Duodenal mucosa (tissue), 2 donors: Measurements from ENCODE around the gene EMD.

Experiments used
- H3K27ac ChIP-seq: one replicate; pipeline ENCODE4 v1.7.0; 2013; ENCODE audit warnings: low read depth, low read length
- H3K27me3 ChIP-seq, 2 donors: one replicate each; pipeline ENCODE4 v1.7.0; 2013; ENCODE audit warnings: low read length in 2 of 2, control low read depth in 1 of 2; ENCODE audit not compliant: insufficient read depth in 2 of 2, control insufficient read depth in 1 of 2
- H3K36me3 ChIP-seq, 2 donors: one replicate each; pipeline ENCODE4 v1.7.0; 2013; ENCODE audit warnings: low read length in 2 of 2, control low read depth in 1 of 2; ENCODE audit not compliant: insufficient read depth in 2 of 2, control insufficient read depth in 1 of 2
- H3K4me1 ChIP-seq, 2 donors: one replicate each; pipeline ENCODE4 v1.7.0; 2013; ENCODE audit warnings: low read length in 2 of 2, control low read depth in 1 of 2; ENCODE audit not compliant: insufficient read depth in 2 of 2, control insufficient read depth in 1 of 2
- H3K4me3 ChIP-seq, 2 donors: one replicate each; pipeline ENCODE4 v1.7.0; 2013; ENCODE audit warnings: low read length in 2 of 2, low read depth in 1 of 2
- H3K9ac ChIP-seq, 2 donors: one replicate each; pipeline ENCODE4 v1.7.0; 2013; ENCODE audit warnings: low read length in 2 of 2, low read depth in 1 of 2
- H3K9me3 ChIP-seq, 2 donors: one replicate each; pipeline ENCODE4 v1.7.0; 2013; ENCODE audit warnings: low read length in 2 of 2, control low read depth in 1 of 2; ENCODE audit not compliant: control insufficient read depth in 1 of 2

The EMD gene

DNA sequence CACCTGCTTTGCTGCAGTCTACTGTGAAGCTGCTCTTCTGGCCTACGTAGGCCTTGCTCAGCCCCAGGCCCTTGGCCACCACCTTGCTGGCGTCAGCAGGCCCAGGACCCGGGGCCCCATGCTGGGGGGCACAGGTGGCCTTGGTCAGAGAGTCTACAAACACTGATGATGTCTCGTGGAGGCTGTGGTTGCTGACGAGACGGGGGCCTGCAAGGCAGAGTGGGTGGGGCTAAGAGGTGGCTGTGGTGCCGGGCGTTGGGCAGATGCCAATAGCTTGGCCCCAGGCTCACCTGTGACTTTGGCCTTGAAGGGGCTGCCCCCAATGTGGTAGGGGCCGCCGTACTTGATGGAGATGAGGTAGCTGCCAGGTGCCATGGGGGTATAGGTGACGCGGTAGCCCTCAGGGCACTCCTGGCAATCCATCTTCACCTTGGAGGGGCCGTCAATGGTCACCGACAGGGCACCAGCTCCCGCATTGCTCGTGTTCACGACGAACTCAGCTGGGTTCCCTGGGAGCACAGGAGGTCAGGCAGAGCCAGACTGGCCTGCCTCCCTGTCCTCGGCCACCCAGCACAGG is 29.6 kb upstream of the EMD start:
- H3K9ac ChIP-seq: no peak overlapping the region
- no peaks in the 10 kb centered on the region for H3K27me3 ChIP-seq
- peaks cover 19 to 23% of the 10 kb centered on the region in 2 donors for H3K4me1 ChIP-seq
- no peak overlapping the region for H3K4me3 ChIP-seq
- H3K9me3 ChIP-seq: no peaks in the 10 kb centered on the region
- no peak overlapping the region for H3K27ac ChIP-seq
- H3K36me3 ChIP-seq: peaks cover 5 to 26% of the 10 kb centered on the region in 2 donors

DNA sequence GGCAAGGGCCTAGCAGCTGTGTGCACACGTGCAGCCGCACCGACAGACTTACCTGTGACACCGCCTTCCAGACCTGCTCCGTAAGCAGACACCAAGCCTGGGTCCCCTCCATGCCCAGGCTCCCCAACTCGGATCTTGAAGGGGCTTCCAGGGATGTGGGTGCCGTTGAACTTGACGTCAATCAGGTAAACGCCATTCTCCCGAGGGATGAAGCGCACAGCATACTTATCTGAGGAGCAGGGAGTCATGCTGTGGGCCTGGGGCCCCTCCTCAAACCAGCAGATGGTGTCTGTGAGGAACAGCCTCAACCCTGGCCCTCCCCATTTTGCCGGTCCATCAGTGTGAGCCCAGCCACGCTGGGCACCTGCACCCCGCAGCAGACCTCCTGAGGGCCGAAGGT is 29.1 kb upstream of the EMD start:
- H3K9ac ChIP-seq: peak overlapping the region in 1 of 2 donors; percentile 54
- no peaks in the 10 kb centered on the region for H3K27me3 ChIP-seq
- peaks cover 5 to 26% of the 10 kb centered on the region in 2 donors for H3K36me3 ChIP-seq
- H3K9me3 ChIP-seq: no peaks in the 10 kb centered on the region
- H3K4me3 ChIP-seq: no peak overlapping the region
- H3K27ac ChIP-seq: no peak overlapping the region
- peaks cover 19 to 23% of the 10 kb centered on the region in 2 donors for H3K4me1 ChIP-seq

DNA sequence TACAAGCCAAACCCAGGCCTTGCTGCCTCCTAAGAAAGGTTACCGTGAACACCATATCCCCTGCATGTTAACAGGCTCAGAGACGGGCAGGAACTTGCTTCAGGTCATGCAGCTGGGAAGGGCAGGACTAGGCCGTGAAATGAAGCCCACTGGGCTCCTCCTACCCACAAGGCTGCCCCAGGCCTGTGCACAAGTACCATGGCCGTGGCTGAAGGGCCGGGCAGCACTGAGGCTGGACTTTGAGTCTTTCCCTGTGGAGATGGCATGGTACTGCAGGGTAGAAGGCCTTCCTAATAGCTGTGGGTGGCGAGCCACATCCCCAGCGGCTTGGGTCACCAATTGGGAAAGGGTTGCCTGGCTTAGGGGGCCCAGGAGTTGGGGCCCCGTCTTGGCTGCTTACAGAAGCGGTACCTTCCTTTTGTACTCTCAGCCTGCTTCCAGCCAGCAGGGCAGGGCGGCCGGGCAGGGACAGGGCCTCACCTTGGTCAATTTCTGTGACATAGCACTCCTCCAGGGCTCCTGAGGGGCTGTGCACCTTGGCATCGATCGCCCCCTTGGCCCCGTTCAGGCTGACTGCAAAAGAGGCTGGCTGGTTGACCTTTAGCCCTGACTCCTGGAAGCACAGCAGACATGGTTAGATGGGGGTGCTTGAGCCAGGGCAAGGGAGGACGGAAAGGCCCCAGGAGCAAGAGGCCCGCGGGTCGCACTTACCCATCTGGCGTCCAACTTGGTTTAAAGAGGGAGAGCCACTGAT is 28.5 kb upstream of the EMD start:
- Histone ChIP-seq H3K27me3 (no peaks in the 10 kb centered on the region), H3K9ac (peak overlapping the region; percentile 48 to 54), H3K27ac (peak overlapping the region; percentile 32), H3K4me1 (peaks cover 19 to 23% of the 10 kb centered on the region in 2 donors), H3K36me3 (peaks cover 5 to 26% of the 10 kb centered on the region in 2 donors), H3K9me3 (no peaks in the 10 kb centered on the region), H3K4me3 (peak overlapping the region in 1 of 2 donors; percentile 15)

DNA sequence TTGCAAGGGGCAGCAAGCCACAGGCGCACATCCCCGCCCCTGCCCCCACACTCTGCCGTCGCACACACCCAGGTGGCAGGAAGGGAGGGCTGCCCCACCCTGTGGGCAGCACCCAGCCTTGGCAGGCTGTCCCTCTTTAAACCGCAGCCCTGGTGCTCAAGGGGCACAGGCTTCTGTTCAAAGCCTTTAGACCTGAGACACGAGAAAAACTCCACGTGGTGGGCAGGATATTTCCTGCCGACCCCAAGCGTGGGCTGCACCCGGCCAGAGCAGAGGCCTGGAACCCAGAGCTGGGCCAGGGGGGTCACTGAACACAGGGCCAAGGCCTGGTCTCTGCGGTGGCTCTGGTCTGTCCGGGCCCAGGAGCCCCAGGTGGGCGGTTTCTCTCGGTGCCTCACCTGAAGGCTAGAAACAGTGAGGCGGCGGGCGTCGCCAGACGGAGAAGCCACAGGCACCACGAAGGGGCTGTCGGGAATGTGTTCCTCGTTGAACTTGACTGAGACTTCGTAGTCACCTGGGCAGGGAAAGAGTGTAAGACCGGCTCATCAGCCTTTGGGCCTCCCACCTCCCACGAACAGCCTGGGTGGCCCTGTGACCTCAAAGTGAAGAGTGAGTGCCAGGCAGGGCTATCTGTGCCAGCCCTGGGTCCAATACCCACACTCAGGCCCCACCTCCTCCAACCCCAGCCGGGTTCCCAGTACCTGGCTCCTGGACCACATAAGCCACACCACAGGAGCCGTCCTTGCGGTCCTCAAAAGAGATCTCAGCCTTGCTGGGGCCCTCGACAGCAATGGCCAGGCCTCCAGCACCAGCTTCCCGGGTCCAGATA is 27.7 kb upstream of the EMD start:
- H3K9ac ChIP-seq: no peak overlapping the region
- H3K4me3 ChIP-seq: no peak overlapping the region
- H3K9me3 ChIP-seq: no peaks in the 10 kb centered on the region
- H3K4me1 ChIP-seq: peaks cover 19 to 23% of the 10 kb centered on the region in 2 donors
- peak overlapping the region; percentile 32 for H3K27ac ChIP-seq
- peaks cover 5 to 26% of the 10 kb centered on the region in 2 donors for H3K36me3 ChIP-seq
- H3K27me3 ChIP-seq: no peaks in the 10 kb centered on the region

DNA sequence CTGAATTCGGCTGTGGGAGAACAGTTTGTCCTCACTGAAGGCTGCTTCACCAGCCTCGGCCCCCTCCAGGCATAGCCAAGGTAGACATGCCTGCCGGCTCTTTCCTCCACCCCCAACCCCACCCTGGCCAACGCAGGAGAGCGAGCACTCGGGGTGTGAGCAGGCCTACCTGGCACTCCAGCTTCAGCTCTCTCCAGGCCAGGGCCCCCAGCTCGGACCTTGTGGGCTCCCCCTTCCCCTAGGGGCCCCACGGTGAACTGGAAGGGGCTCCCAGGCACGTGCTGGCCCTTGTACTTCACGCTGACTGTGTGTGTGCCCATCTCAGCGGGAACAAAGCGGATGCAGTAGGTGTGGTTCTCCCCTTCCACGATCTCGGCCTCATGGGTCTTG is 27.1 kb upstream of the EMD start:
- peaks cover 19 to 23% of the 10 kb centered on the region in 2 donors for H3K4me1 ChIP-seq
- no peak overlapping the region for H3K9ac ChIP-seq
- no peaks in the 10 kb centered on the region for H3K27me3 ChIP-seq
- H3K27ac ChIP-seq: no peak overlapping the region
- no peaks in the 10 kb centered on the region for H3K9me3 ChIP-seq
- no peak overlapping the region for H3K4me3 ChIP-seq
- peaks cover 5 to 26% of the 10 kb centered on the region in 2 donors for H3K36me3 ChIP-seq

DNA sequence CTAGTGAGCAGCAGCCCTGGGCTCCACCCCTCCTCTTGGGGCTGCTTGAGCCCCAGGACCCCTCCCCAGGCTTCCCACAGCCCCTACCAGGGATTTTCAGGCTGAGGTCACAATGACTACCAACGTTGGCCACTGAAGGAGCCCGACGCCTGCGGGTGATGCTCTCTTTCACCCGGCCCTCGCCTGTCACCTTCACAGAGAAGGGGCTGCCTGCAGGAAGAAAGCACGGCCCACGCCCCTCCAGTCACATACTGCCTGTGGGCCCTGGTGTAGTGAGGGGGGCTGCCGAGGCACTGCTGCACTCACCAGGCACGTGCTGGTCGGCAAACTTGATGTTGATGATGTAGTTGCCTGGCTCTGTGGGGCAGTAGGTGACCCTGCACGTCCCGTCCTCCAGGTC is 26.6 kb upstream of the EMD start:
- H3K4me1 ChIP-seq: peaks cover 14 to 19% of the 10 kb centered on the region in 2 donors
- no peaks in the 10 kb centered on the region for H3K9me3 ChIP-seq
- H3K9ac ChIP-seq: no peak overlapping the region
- H3K4me3 ChIP-seq: no peak overlapping the region
- H3K27me3 ChIP-seq: no peaks in the 10 kb centered on the region
- H3K36me3 ChIP-seq: peaks cover 5 to 29% of the 10 kb centered on the region in 2 donors
- H3K27ac ChIP-seq: no peak overlapping the region

DNA sequence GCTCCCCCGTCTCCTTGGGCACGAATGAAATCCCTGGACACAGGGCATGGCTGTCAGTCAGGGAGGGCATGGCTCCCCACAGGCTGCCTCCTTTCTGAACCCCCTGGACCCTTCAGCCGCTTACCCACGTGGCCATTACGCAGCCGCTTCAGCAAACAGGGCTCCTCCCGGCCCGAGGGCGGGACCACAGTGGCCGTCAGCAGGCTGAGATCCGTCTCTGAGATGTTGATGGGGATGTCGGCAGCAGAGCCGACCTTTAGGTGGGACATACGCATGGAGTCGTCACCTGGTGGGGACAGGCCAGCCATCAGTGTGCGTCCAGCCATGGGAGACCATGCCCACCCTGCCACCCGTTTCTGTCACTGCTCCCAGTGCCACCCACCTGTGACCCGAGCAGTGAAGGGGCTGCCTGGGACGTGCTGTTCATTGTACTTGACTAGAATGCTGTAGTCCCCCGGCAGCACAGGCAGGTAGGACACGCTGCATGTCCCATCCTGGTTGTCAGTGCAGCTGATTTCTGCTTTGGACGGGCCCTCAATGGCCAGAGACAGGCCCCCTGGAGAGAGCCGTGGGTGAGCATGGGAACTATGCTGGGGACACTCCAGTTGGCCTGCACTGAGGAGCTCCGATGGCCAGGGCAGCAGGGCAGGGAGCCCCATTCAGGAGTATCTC is 25.8 kb upstream of the EMD start:
- no peak overlapping the region for H3K9ac ChIP-seq

DNA sequence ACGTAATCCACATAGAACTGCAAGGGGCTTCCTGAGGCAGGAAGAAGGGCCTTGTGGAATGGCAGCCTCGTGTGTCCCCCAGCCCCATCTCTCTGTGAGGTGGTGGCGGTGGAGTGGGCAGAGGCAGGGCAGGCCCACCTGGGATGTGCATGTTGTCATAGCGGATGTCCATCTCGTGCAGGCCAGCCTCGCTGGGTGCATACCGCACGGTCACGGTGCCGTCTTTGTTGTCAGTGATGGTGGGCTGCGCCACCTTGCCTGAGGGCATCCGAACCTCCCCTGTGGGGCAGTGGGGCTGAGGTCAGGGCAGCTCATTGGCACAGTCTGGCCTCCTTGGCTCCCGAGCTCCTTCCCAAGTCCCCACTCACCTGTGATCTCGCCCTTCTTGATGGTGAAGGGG is 25.1 kb upstream of the EMD start:
- Histone ChIP-seq H3K4me3 (no peak overlapping the region), H3K4me1 (peaks cover 14 to 18% of the 10 kb centered on the region in 2 donors), H3K27ac (no peak overlapping the region), H3K9ac (no peak overlapping the region), H3K27me3 (no peaks in the 10 kb centered on the region), H3K36me3 (peaks cover 9 to 43% of the 10 kb centered on the region in 2 donors), H3K9me3 (no peaks in the 10 kb centered on the region)

More for the DNA sequence above, 25.8 kb upstream of the EMD start:
- peaks cover 7 to 36% of the 10 kb centered on the region in 2 donors for H3K36me3 ChIP-seq
- H3K4me3 ChIP-seq: no peak overlapping the region
- no peaks in the 10 kb centered on the region for H3K9me3 ChIP-seq
- H3K27ac ChIP-seq: no peak overlapping the region
- H3K27me3 ChIP-seq: no peaks in the 10 kb centered on the region
- H3K4me1 ChIP-seq: peaks cover 14 to 18% of the 10 kb centered on the region in 2 donors

DNA sequence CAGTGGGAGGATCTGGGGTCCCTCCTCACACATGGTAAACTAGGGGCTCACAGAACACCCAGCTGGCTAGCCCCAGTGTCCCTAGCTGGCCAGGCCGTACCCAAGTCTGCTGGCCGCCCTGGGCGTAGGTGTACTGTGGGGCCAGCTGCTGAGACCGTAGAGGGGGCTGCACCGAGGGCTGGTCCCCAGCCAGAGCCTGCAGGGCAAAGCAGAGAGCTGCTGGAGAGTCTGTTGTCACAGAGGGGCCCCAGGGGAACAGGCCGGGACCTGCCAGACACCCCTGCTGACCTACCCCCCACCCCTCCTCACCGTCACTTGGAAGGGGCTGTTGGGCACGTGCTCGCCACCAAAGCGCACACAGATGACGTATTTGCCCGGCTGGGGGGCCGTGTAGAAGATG is 24.6 kb upstream of the EMD start:
- H3K4me1 ChIP-seq: peaks cover 14 to 18% of the 10 kb centered on the region in 2 donors
- H3K36me3 ChIP-seq: peaks cover 10 to 47% of the 10 kb centered on the region in 2 donors
- no peaks in the 10 kb centered on the region for H3K27me3 ChIP-seq
- H3K9me3 ChIP-seq: no peaks in the 10 kb centered on the region
- no peak overlapping the region for H3K27ac ChIP-seq
- no peak overlapping the region for H3K4me3 ChIP-seq
- no peak overlapping the region for H3K9ac ChIP-seq
